Activated CD4-positive, alpha-beta T cell treated with anti-CD3 and anti-CD28 coated beads, Interleukin-2, amount 50 U/mL, for 48 hours (primary cell): ENCODE results near the gene PAK4.

Experiments used
- DNase-seq, 2 experiments: peaks; one replicate each; pipeline ENCODE4 v3.0.0-alpha.2; 2020

The PAK4 gene

GRCh38 chr19:39147480-39147879 lies 21.9 kb downstream of the PAK4 start:
- no peak for DNase-seq

GRCh38 chr19:39148939-39149529 lies 23.4 kb downstream of the PAK4 start:
- DNase-seq = no peak

DNA sequence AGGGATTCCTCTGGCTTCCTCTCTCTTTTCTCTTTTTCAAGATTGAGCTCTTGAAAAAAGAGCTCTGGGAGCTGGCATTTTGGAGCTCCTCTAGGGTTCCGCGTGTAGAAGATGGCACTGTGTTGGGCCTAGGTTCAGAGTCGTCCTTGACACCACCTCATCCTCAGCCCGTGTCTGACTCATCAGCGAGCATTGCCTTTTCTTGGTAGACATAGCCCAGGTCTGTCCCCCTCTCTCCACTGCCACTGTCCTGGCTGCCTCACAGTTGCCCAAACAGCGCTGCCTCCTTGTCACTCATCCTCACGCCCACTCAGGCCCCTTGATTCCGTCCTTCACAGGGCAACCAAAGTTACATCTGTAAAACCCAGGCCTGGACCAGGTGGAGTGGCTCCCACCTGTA lies 24.6 kb downstream of the PAK4 start:
- DNase-seq = no peak

DNA sequence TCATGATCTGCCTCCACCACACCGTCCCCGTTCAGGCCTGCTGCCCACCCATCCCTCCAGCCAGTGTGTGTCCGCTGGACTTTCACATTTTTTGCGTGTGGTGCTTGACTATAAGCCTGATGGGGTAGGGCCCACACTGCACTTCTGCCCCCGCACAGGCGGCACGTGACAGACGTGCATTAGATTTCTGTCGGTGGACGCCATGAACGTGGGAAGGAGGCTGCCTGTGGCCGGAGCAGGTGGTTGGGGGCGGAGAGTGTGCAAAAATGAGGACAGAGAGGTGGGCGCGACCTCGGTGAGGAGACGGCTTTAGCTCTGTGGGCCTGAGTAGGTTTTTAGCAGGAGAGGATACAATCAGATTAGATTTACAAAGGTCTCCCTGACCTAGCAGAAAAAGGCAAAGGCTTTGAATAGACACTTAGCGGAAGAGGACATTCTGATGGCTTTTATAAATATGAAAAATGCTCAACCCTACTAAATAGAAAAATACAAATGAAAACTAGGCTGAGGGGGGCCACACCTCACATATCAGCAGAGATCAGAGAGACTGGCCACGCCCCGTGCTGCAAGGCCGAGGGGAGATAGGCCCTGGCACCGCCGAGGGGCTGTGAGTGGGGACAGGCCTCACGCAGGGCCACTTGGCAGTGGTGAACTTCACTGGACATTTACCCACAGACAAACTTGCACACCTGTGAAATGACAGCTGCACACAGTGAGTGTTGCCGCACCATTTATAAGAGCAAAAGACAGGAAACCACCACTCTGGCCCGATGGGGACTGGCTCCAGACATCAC lies 25.4 kb downstream of the PAK4 start:
- DNase-seq = no peak

DNA sequence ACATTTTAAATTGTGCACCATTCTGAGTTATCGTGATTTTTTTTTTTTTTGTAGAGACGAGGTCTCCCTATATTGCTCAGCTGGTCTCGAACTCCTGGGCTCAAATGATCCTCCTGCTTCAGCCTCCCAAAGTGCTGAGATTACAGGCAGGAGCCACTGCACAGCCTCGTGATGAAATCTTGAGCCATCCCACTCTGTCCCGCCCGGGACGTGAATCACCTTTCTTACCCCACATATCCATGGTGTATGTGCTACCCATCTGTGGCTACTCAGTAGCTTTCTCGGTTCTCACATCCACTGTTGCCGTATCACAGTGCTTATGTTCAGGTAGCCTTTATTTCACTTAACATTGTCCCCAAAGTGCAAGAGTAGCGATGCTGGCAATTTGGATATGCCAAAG lies 26.5 kb downstream of the PAK4 start:
- no peak for DNase-seq

DNA sequence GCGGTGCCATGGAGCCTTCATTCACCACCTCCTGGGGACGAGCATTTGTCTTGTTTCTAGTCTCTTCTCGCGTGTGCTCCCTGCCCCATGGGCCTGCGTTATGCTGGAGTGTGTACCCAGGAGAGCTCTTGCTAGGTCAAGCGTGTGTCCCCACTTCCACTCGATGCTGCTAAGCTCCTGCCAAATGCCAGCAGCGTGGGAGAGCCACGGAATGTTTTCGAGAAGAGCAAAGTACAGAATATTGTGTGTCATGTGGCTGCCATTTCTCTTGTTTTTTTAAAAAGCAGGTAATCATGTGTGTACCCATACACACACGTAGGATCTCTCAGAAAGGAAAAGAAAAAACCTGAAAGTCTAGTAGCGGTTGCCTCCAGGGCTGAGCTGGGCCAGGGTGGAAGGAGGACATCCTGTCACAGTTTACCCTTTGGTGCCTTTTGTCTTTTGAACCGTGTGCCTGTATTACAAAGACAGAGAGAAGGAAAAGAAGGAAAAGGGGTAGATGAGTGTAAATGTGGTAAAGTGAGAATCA lies 28.6 kb downstream of the PAK4 start:
- no peak for DNase-seq

DNA sequence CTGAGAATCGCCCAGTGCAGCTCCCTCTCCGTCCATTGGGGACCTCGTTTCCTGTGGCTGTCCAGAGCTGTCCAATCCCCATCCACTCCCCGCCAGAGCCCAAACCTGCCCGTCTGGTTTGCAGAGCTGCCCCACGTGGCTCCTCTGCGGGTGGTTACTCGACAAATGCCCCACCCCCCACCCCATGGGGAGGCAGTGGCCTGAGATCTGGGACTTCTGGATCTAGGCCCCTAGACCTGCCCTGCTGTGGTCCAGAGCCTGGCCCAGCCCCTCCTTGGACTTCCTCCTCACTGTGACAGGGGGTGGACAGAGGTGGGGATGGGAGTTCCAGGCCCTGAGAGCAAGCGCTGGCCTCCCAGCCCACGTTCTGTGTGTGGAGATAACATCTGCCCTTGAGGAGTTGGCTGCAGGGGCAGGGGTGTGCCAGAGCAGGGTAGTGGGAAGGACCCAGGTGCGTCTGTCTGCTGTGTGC lies 29.1 kb downstream of the PAK4 start:
- DNase-seq = no peak

DNA sequence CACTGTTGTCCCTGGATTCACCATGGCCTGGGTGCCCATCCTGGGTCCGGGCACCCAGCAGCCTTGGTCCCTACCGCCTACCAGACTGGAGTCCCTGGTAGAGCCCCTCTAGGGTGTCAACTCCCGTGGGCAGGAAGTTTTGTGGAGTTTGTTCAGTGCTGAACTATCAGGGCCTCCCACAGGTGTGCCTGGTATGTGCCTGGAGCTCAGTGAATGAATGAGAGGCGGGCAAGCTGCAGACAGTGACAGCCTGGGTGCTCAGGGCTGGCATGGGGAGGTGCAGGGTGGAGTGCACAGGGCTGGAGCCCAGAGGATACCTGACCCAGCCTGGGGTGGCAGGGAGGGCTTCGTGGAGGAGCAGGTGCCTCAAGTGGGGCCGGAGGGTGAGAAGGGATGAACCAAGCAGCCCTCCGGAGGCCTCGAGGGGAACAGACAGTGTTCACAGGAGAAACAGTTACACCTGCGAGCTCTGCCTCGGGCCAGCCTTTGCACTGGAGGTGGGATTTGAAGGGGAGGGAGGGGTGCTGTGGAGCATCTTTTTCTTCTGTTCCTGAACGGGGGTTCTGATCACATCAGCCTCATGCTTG lies 29.6 kb downstream of the PAK4 start:
- DNase-seq = no peak

DNA sequence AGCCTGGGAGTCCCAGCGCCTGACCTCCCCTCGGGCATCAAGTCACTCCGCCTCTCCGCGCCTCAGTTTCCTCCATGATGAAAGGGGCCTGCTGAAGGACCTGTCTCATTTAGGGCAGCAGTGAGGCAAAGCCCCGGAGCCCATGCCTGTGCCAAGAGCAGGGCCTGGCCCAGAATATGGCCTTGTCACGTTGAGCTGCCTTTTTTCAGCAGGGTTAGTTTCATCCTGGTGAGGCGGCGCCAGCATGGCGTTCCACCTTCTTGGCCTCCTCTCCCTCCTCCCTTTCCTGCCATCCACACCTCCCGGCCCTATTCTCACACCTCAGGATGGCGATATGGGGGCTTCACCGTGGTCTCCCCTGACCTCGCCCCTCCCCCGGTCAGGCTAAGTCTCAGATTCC lies 30.2 kb downstream of the PAK4 start:
- DNase-seq = no peak

GRCh38 chr19:39156326-39157230 lies 31.0 kb downstream of the PAK4 start:
- DNase-seq = no peak

DNA sequence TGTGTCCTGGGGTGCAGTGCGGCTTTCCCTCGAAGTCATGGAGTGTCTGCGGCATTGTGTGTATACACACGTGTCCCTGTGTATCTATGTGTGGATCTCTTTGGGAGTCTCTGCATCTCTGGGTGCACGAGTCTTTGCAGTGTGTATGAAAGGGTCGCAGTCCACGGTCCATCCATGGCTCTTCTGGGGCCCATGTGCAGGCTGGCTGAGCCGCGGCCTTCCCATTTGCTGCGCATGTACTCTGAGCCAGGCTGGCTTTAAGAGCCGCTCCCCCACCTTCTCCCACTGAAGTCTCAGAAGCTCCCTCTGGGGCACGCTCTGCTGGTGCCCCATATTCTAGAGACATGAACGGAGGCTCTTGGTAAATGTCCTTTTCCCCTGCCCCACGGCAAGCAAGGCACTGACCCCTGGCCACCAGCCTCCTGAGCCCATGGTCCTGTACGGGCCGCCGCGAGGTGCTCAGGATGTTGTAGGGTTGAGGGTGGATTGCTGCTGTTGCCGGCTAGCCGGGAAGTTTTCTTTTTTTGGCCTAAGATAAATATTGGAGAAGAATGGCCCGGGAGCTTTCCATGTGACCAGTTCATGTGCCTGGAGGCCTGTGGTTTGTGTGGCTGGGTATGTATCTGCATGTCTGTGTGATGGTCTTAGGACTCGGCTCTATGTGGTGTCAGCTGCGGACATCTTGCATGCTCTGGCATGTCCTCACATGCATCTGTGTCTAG lies 31.9 kb downstream of the PAK4 start:
- no peak for DNase-seq

- no peak for DNase-seq
These were observed 32.4 kb downstream of the PAK4 start for GRCh38 chr19:39157997-39158389.

- DNase-seq = no peak
These were observed 33.2 kb downstream of the PAK4 start for GRCh38 chr19:39158646-39159260.

GRCh38 chr19:39160523-39160861 lies 34.9 kb downstream of the PAK4 start:
- DNase-seq = no peak

- no peak for DNase-seq
These were observed 35.5 kb downstream of the PAK4 start for GRCh38 chr19:39160889-39161672.

DNA sequence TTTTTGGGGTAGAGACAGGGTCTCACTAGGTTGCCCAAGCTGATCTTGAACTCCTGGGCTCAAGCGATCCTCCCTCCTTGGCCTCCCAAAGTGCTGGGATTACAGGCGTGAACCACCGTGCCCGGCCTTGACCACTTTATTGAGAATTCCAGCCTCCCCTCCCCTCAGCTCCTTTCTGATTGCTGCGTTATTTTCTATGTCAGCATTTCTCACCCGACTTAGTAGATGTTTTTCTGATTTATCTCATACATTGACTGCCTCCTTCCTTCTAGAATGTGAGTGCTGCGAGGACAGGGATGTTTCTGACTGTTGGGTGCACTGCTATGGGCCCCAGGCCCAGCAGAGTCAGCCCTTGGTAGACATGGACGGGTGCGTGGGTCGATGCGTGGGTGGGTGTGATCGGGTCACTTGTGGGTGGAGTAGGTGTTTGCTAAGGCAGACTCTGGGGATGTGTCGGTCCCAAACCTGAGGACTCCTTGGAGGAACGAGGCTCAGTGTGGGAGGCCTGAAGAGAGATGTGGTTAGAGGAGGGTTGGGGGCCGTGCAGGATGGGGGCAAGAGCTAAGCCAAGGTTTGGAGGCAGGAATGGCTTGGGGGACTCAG lies 37.0 kb downstream of the PAK4 start:
- DNase-seq = no peak

- DNase-seq = no peak
These were observed 38.0 kb downstream of the PAK4 start for GRCh38 chr19:39163621-39164020.

- DNase-seq = no peak
These were observed 38.7 kb downstream of the PAK4 start for GRCh38 chr19:39164289-39164688.

DNA sequence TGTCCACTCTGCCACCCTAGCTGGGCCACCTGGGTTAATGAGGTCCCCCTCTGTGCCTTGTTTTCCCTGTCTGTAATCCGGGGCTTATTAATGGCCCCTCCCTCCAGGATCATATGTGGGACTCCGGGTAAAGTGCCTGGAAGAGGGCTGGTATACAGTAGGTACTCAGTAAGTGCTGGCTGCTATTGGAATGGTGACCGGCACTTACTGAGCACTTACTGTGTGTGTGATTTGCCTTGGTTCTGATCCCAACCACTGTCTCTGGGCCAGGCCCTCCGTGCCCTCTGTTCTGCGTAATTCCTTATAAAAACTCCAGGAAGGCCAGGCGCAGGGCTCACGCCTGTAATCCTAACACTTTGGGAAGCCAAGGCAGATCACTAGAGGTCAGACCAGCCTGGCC lies 40.3 kb downstream of the PAK4 start:
- DNase-seq = no peak

GRCh38 chr19:39166571-39167391 lies 41.2 kb downstream of the PAK4 start:
- DNase-seq = no peak
